ENCODE measurements around the gene GIGYF2. TPM values are rescaled to one million over a fixed set of nuclear protein-coding genes. Genes with fewer than 3 reads are reported as not detected.

Gene GIGYF2
- total and polyA plus RNA-seq, 2 of the 4 experiments (the other 2 are of a cell fraction) = 14.7 to 66.0 TPM

DNA sequence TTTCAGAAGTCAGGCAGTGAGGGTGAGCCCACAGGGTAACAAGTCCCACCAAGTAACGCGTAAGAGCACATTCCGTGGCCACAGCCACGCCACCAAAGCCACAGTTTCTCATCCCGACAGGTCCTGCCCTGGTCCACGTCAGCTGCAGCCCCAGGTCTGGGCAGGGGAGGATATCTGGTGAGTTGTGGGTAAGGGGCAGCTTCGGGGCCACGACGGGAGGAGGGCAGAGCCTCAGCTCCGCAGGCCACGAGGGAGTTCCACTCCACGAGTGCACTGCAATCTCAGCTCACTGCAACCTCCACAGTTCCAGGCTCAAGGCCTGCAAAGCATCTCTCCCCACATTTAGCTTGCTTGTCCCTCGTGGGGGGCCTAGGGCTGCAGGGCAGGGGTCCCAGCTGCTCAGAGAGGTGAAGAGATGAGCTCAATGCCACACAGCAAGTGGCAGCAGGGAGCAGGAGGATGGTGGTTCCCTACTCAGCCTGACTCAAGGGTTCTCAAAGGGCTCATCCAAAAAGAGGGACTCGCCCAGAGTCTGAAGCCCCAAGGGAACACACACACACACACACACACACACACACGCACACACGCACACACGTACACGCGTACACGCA lies 185.5 kb downstream of the GIGYF2 start:
- H3K27ac ChIP-seq (ENCODE audit: insufficient read depth, low read length) = no peak overlapping the region
- ChIA-PET CTCF (no interaction called here), POLR2A (ENCODE audit: unreplicated experiment) (no interaction called here)
- no peak overlapping the region for H3K4me2 ChIP-seq (ENCODE audit: low read depth, low read length)
- ATAC-seq (ENCODE audit: low read depth) (no peak), DNase-seq (no peak)
- no TSS peak for BruUV-seq (replicated peaks)
- no peak overlapping the region for H4K5ac ChIP-seq (ENCODE audit: low read depth, low read length)
- no peaks in the 10 kb centered on the region; the same call in 1 of the 2 replicates for H4K20me1 ChIP-seq (ENCODE audit: insufficient read depth, low read length)
- H3K9me1 ChIP-seq (ENCODE audit: insufficient read depth, low read length) = peaks cover 4% of the 10 kb centered on the region; the same call in 1 of the 2 replicates
- no peaks in the 10 kb centered on the region for H3K4me1 ChIP-seq (ENCODE audit: control insufficient read depth, insufficient read depth, low read length)
- H2BK15ac ChIP-seq (ENCODE audit: low read depth, low read length) = no peak overlapping the region
- no peaks in the 10 kb centered on the region for H3K79me1 ChIP-seq (ENCODE audit: low read depth in 1 of 2, low read length in 2 of 2)
- H2BK20ac ChIP-seq (ENCODE audit: low read depth, low read length) = no peak overlapping the region
- peaks cover 6% of the 10 kb centered on the region; the same call in 1 of the 2 replicates for H3K27me3 ChIP-seq (ENCODE audit: control insufficient read depth, insufficient read depth, low read length)
- no peak overlapping the region for H2AFZ ChIP-seq (replicated peaks; ENCODE audit: low read length, poor library complexity)
- no peak overlapping the region for H3K23ac ChIP-seq (ENCODE audit: low read depth, low read length)
- H3K9me3 ChIP-seq (ENCODE audit: control insufficient read depth, insufficient read depth, low read length) = no peaks in the 10 kb centered on the region
- no peak overlapping the region for H3K56ac ChIP-seq (ENCODE audit: extremely low read depth, insufficient read depth, low read length)
- H2BK5ac ChIP-seq (ENCODE audit: low read depth, low read length, poor library complexity, severe bottlenecking) = no peak overlapping the region
- no peak overlapping the region for H3K14ac ChIP-seq (replicated peaks; ENCODE audit: low read depth, low read length)
- TF ChIP-seq MXI1 (IDR thresholded peaks at IDR 0.05; ENCODE audit: borderline replicate concordance, low read depth, low read length) = no peak
- TF ChIP-seq MAZ (IDR thresholded peaks at IDR 0.05; ENCODE audit: borderline replicate concordance, low read depth, low read length) = no peak
- TF ChIP-seq POLR2A (IDR thresholded peaks at IDR 0.05; ENCODE audit: low read depth, low read length) = no peak
- no peak for TF ChIP-seq RCOR1 (IDR thresholded peaks at IDR 0.05; ENCODE audit: insufficient replicate concordance, low read length)
- TF ChIP-seq SMC3 (IDR thresholded peaks at IDR 0.05; ENCODE audit: low read depth, low read length) = no peak
- no peak overlapping the region for H3K4me3 ChIP-seq (ENCODE audit: insufficient read depth, low read depth, low read length)
- no peak overlapping the region for H4K91ac ChIP-seq (ENCODE audit: insufficient read depth, low read depth, low read length)
- no peak overlapping the region for H2BK120ac ChIP-seq (ENCODE audit: low read depth, low read length)
- no peak overlapping the region for H3K18ac ChIP-seq (ENCODE audit: low read depth, low read length)
- H2AK5ac ChIP-seq (ENCODE audit: low read depth, low read length) = no peak overlapping the region
- dilution Hi-C loops (cut with HindIII; ENCODE audit: low sequenced_read_pairs, unreplicated experiment) = no loop called here
- WGBS, 2 experiments (ENCODE audit: extremely low coverage in 2 of 2, insufficient read length in 1 of 2) = 100% methylated on average over 3 of the region's 20 CpGs; no CpG with 5 or more reads in 1 of the 2 experiments
- H3K9ac ChIP-seq (ENCODE audit: low read depth, low read length) = no peak overlapping the region
- no peak overlapping the region for H2AK9ac ChIP-seq (replicated peaks; ENCODE audit: low read depth, low read length, poor library complexity)
- no peaks in the 10 kb centered on the region for H3K36me3 ChIP-seq (ENCODE audit: control insufficient read depth, insufficient read depth, low read length)
- in situ Hi-C loops (cut with MboI; ENCODE audit: low sequenced_read_pairs) = no loop called here
- intact Hi-C loops (cut with micrococcal nuclease) = no loop called here
- H3K4ac ChIP-seq (ENCODE audit: low read depth, low read length) = no peak overlapping the region
- H4K8ac ChIP-seq (ENCODE audit: low read depth in 2 of 2, low read length in 2 of 2) = no peak overlapping the region

Measured in IMR-90 (cell line).